Right cardiac atrium (tissue), 5 donors: ENCODE data around the gene DCDC2C. TPM values are rescaled to one million over a fixed set of nuclear protein-coding genes. Genes with fewer than 3 reads are reported as not detected.
A peak's percentile ranks its signal among the peaks of the same experiment; 100 is the strongest.

Experiments used
- ATAC-seq, 2 donors: fragments of 200-7000 bp; cut with Tn5 transposase; one replicate each; pipeline versions ENCODE4 v1.8.0 to v1.9.1; 2020; ENCODE audit warnings: moderate library complexity in 2 of 2, mild to moderate bottlenecking in 1 of 2
- DNase-seq, 3 donors: peaks; one replicate each; pipeline ENCODE4 v3.0.0-alpha.2; 2020
- H3K27ac ChIP-seq: one replicate; pipeline ENCODE4 v1.5.1; 2013; ENCODE audit warnings: mild to moderate bottlenecking, low read length, control low read depth, moderate library complexity
- H3K27me3 ChIP-seq: one replicate; pipeline ENCODE4 v1.6.1; 2013; ENCODE audit not compliant: control insufficient read depth, insufficient read depth
- H3K4me1 ChIP-seq: one replicate; pipeline ENCODE4 v1.6.1; 2013; ENCODE audit warnings: low read length; ENCODE audit not compliant: control insufficient read depth, insufficient read depth
- H3K4me3 ChIP-seq: one replicate; pipeline ENCODE4 v1.5.1; 2013; ENCODE audit warnings: low read length, control low read depth
- H3K9me3 ChIP-seq: one replicate; pipeline ENCODE4 v1.6.1; 2013; ENCODE audit warnings: low read length; ENCODE audit not compliant: control insufficient read depth
- WGBS: extraction: QIAGEN DNeasy Blood & Tissue Kit; methylation state at CpG from one replicate; pipeline ENCODE4 v1.1.7; 2013; 5-methylcytosine and 5-hydroxymethylcytosine counted together
- intact Hi-C, 4 donors: fragments of 100-400 bp; cut with DNase I; formaldehyde crosslinking; loops; one replicate each; pipeline versions ENCODE4 v1.11.0 to v1.14.0; 2022 to 2023
- polyA plus RNA-seq: library from polyadenylated mRNA; stranded (reverse); fragments of 200-250 nt; gene quantifications from one replicate; pipeline ENCODE4 v1.2.3, GENCODE V29; 2013
- total RNA-seq, 4 donors: library from RNA; stranded (reverse); fragmentation: NEBNext Ultra II Directional; extraction: Animal tissue kit (Norgen Biotek cat#: 25700); gene quantifications; one replicate each; pipeline ENCODE4 v1.2.1, GENCODE V29; 2021
- donor health status: healthy with polysubstance abuse.
- donor health status: DM: no; HTN: yes; CAD: no.
- donor health status: DM: no; HTN: no; CAD: no.
- donor health status: DM: no; HTN: yes; CAD: no; lungs with severe emphysema.
- donor health status: DM: yes; HTN: yes; CAD: no.

Gene DCDC2C
- total and polyA plus RNA-seq, 5 donors: not detected

DNA sequence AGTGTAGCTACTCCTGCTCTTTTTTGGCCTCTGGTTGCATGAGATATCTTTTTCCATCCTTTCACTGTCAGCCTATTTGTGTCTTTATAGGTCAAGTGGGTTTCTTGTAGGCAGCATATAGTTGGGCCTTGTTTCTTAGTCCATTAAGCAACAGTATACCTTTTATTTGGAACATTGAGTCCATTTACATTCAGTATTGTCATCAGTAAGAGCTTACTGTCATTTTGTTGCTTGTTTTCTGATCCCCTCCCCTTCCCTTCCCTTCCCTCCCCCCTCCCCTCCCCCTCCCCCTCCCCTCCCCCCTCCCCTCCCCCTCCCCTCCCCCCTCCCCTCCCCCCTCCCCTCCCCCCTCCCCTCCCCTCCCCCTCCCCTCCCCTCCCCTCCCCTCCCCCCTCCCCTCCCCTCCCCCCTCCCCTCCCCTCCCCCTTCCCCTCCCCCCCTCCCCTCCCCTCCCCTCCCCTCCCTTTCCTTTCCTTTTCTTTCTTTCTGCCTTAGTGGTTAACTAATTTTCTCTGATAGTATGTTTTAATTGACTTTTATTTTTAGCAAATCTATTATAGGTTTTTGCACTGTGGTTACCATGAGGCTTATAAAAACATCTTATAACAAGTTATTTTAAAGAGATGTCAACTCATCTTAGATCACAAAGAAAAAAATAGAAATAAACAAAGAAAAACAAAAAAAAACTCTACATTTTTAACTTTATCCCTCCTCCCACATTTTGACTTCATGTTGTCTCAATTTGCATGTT lies 13.2 kb upstream of the DCDC2C start:
- DNase-seq: no peak
- intact Hi-C loops: no loop called here
- Histone ChIP-seq H3K27ac (no peak overlapping the region), H3K27me3 (no peaks in the 10 kb centered on the region), H3K9me3 (no peaks in the 10 kb centered on the region), H3K4me1 (no peaks in the 10 kb centered on the region), H3K4me3 (no peak overlapping the region)
- no peak for ATAC-seq

DNA sequence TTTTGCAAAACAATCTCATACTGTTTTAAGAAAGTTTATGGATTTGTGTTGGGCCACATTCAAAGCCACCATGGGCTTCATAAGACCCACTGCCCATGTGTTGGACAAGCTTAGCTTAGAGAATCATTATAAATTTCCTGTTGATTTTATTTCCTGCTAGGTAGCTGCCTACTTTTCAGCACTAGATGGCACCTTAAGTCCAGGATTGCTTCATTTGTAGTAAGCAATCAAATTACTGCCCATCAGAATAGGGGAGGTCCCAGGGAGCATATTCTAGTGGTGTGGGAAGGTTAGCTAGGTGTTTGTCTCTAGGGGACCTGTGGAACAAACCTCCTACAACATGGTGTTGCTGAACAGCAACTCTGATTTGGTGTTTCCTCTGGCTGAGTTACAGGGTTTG lies 11.0 kb upstream of the DCDC2C start:
- Histone ChIP-seq H3K4me1 (no peaks in the 10 kb centered on the region), H3K4me3 (no peak overlapping the region), H3K9me3 (no peaks in the 10 kb centered on the region), H3K27ac (no peak overlapping the region), H3K27me3 (no peaks in the 10 kb centered on the region)
- intact Hi-C loops: no loop called here
- DNase-seq (no peak), ATAC-seq (no peak)

DNA sequence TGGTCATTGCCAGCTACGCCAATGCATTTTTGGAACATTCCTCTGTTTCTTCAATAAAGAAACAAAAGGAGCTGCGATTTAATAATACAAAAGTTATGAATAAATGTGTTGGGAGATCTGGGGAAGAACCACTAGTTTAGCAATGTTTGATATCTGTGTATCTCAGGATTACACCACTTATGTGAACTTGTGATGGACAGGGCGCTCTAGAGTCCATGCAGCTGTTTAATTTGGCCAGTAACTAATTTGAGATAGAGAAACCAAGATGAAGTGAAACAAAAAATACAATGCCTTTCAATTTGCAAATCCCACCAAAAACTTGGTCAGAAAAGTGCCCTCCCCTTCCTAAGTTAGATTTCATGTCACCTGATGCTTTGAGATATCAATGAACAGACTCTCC lies 6.8 kb upstream of the DCDC2C start:
- no peak for ATAC-seq
- Histone ChIP-seq H3K27ac (no peak overlapping the region), H3K4me3 (no peak overlapping the region), H3K27me3 (no peaks in the 10 kb centered on the region), H3K9me3 (no peaks in the 10 kb centered on the region), H3K4me1 (no peaks in the 10 kb centered on the region)
- intact Hi-C loops: no loop called here
- no peak for DNase-seq
- 77% methylated on average over 3 of the region's 3 CpGs for WGBS

DNA sequence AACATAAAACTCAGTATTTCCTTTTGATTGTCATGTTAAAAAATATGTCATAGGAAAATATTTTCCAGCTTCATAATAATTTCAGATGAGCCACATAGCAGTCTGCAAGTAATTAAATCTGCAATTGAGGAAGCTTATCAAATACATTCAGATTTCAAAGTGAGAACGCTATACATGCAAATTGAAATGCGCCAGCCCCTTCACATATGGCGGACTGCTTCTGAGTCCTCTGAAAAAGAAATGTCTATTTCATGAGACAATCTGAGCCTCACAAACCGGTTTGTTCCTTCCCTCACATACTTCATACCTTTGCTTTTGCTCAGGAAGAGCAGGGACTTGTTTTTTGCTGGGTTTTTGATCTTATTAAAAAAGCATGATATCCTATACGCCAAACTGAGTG lies 2.3 kb upstream of the DCDC2C start:
- Histone ChIP-seq H3K4me3 (no peak overlapping the region), H3K27me3 (no peaks in the 10 kb centered on the region), H3K9me3 (no peaks in the 10 kb centered on the region), H3K27ac (no peak overlapping the region), H3K4me1 (no peaks in the 10 kb centered on the region)
- intact Hi-C loops: no loop called here
- DNase-seq (no peak), ATAC-seq (no peak)
- 90% methylated on average over 5 of the region's 5 CpGs for WGBS

DNA sequence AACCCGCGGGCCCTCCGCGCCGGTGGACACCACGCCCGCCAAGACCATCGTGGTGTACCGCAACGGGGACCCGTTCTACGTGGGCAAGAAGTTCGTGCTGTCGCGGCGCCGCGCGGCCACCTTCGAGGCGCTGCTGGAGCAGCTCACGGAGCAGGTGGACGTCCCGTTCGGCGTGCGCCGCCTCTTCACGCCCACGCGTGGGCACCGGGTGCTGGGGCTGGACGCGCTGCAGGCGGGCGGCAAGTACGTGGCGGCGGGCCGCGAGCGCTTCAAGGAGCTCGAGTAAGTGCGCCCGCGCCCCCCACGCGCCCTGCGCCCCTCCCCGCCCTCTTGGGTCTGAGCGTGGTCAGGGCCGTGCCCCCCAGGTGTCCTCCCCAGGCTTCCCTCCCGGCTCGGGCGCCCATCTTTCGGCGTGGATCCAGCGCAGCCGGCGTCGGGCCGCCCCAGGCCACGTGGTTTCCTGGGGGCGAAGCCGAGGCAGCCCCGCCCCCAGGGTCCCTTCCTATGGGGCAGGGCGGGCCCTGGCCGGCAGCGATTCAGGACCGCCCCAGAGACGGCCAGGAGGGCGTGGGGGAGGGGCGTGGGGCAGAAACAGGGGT lies 481 bp downstream of the DCDC2C start:
- Histone ChIP-seq H3K9me3 (no peaks in the 10 kb centered on the region), H3K4me3 (no peak overlapping the region), H3K4me1 (no peaks in the 10 kb centered on the region), H3K27me3 (no peaks in the 10 kb centered on the region), H3K27ac (no peak overlapping the region)
- no peak for DNase-seq
- intact Hi-C loops: no loop called here
- 27% methylated on average over 73 of the region's 73 CpGs for WGBS
- ATAC-seq: peak in 1 of 2 donors; percentile 33

DNA sequence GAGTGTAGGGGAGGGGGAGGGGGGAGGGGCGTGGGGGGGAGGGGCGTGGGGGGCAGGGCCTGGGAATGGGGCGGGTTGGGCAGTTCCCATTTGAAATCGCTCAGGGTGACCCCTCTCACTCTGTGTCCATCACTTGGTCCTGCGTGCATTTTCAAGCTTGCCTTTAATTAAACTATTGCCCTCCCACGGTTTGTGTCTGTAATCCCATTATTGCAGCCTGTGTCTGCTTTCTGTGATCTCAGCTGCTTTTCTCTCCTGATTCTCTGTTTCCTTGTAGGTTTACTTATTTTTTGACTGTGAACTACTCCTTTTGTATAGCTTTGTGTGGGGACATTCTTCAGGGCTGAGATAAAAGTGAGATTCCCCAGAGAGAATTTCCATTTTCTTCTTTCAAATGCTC lies 1.3 kb downstream of the DCDC2C start:
- DNase-seq (no peak), ATAC-seq (no peak)
- H3K4me1 ChIP-seq: no peaks in the 10 kb centered on the region
- WGBS: 27% methylated on average over 6 of the region's 6 CpGs
- H3K27me3 ChIP-seq: no peaks in the 10 kb centered on the region
- no peaks in the 10 kb centered on the region for H3K9me3 ChIP-seq
- H3K27ac ChIP-seq: no peak overlapping the region
- no peak overlapping the region for H3K4me3 ChIP-seq
- intact Hi-C loops: no loop called here

DNA sequence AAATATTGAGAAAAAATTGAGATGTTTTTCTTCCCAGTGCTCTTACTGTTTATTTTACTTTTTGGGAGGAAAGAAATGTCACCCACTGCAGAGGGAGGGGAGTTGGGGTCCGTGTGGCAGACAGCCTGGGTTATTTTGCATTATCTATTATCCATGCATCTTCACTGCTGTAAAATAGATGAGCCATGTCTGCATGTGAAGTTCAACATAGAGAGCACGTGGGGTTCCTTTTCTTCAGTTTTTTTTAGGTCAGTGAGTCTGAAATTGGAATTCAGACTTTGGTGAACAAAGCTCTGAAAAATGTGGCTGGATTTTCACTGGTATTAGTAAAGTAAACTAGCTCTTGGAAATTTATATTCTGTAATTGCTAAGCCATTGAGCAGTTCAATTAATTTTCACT lies 2.4 kb downstream of the DCDC2C start:
- no peak for ATAC-seq
- no peak overlapping the region for H3K27ac ChIP-seq
- no peak for DNase-seq
- intact Hi-C loops: no loop called here
- no peaks in the 10 kb centered on the region for H3K4me1 ChIP-seq
- H3K27me3 ChIP-seq: no peaks in the 10 kb centered on the region
- H3K9me3 ChIP-seq: no peaks in the 10 kb centered on the region
- no peak overlapping the region for H3K4me3 ChIP-seq
- WGBS: 30% methylated on average over 2 of the region's 2 CpGs

DNA sequence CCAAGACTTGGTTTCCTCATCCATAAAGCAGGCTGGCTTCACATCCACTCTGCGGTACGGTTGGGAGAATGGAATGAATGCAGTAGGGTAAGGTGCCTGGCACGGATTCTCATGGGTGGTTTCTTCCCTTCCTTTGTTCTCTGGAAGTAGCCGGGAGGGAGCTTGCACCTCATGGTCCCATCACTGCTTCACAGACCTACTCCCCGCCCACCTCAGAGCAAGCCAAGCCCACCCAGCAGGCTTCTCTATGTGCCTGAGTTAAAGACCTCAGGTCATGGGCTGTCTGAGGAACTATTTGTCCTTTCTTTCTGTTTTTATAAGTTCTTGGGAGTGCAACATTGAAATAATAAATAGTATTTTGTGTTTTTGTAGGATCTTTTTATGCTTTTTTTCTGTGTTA lies 3.5 kb downstream of the DCDC2C start:
- H3K27ac ChIP-seq: no peak overlapping the region
- WGBS: 64% methylated on average over 5 of the region's 5 CpGs
- intact Hi-C loops: no loop called here
- H3K27me3 ChIP-seq: no peaks in the 10 kb centered on the region
- ATAC-seq: no peak
- DNase-seq: no peak
- no peaks in the 10 kb centered on the region for H3K9me3 ChIP-seq
- H3K4me3 ChIP-seq: no peak overlapping the region
- H3K4me1 ChIP-seq: no peaks in the 10 kb centered on the region

DNA sequence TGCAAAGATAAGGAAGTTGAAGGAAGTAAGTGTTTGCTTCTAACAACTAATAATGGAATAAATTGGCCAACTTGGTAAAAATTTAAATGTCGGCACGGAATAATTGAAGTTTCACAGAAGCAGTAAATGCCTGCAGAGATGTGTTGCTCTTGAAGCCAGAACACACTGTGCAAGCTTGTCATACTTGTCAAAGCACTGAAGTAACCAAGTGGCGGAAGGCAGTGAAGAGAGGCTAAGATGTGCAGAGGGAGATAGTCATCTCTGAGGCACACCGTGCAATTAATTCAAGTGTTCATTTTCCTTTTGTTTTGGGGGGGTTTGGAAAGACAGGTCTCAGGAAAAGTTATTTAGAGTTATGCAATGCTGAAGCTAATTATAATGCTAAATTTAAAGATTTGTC lies 5.2 kb downstream of the DCDC2C start:
- Histone ChIP-seq H3K27ac (no peak overlapping the region), H3K27me3 (no peaks in the 10 kb centered on the region), H3K4me1 (no peaks in the 10 kb centered on the region), H3K9me3 (no peaks in the 10 kb centered on the region), H3K4me3 (no peak overlapping the region)
- WGBS: 82% methylated on average over 4 of the region's 4 CpGs
- intact Hi-C loops: no loop called here
- ATAC-seq (no peak), DNase-seq (no peak)

DNA sequence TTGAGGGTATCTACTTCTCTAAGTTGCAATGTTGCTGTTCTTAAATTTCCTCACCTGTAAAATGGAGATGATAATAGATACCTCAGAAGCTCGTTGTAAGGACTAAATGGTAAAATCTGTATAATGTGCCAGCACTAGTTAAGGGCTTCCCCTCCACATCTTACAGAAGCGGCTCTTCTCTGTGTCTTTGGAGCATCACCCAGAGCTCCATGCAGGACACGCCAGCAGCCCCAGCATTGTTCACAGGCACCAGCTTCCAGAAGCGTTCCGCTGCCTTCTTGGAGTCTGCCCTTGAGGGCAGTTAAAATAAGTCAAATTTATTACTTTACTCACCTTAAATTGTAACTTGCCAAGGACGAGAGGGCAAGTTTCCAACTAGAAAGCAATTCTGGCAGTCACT lies 5.8 kb downstream of the DCDC2C start:
- H3K27ac ChIP-seq: no peak overlapping the region
- 87% methylated on average over 6 of the region's 6 CpGs for WGBS
- H3K9me3 ChIP-seq: no peaks in the 10 kb centered on the region
- H3K4me3 ChIP-seq: no peak overlapping the region
- intact Hi-C loops: no loop called here
- no peaks in the 10 kb centered on the region for H3K27me3 ChIP-seq
- DNase-seq (no peak), ATAC-seq (no peak)
- no peaks in the 10 kb centered on the region for H3K4me1 ChIP-seq

DNA sequence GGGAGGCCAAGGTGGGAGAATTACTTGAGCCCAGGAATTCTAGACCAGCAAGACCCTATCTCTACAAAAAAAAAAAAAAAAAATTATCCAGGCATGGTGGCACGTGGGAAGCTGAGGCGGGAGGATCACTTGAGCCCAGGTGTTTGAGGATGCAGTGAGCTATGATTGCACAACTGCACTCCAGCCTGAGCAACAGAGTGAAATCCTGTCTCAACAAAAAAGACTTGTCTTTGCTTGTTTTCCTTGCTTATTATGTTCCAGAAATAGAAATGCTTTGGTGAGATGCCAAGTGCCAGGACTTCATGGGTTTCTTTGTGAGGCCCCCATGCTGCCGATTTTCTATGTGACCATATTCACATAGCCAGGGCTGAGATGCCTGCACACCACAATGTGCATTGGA lies 9.0 kb downstream of the DCDC2C start:
- Histone ChIP-seq H3K27ac (no peak overlapping the region), H3K9me3 (no peaks in the 10 kb centered on the region), H3K27me3 (no peaks in the 10 kb centered on the region), H3K4me3 (no peak overlapping the region), H3K4me1 (no peaks in the 10 kb centered on the region)
- 49% methylated on average over 3 of the region's 3 CpGs for WGBS
- intact Hi-C loops: no loop called here
- ATAC-seq: no peak
- DNase-seq: no peak
